KG1 (cell line): ENCODE data around the gene DLK1.

ENCODE experiments used
- DNase-seq: peaks from one replicate; lab custom pipeline; 2025; lab: John Stamatoyannopoulos, UW

The DLK1 gene

DNA sequence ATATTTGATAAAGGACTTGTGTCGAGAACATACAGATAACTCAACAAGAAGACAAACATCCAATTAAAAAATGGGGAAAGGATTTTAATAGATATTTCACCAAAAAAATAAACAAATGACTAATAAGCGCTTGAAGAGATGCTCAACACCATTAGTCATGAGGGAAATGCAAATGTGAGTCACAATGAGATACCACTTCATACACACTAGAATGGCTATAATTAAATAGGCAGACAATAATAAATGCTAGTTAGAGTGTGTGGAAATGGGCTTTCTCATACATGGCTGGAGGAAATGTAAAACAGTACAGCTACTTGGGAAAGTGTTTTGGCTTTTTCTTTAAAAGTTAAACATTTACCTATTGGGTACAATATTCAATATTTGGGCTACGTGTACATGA is 34.8 kb downstream of the DLK1 start:
- no peak for DNase-seq

DNA sequence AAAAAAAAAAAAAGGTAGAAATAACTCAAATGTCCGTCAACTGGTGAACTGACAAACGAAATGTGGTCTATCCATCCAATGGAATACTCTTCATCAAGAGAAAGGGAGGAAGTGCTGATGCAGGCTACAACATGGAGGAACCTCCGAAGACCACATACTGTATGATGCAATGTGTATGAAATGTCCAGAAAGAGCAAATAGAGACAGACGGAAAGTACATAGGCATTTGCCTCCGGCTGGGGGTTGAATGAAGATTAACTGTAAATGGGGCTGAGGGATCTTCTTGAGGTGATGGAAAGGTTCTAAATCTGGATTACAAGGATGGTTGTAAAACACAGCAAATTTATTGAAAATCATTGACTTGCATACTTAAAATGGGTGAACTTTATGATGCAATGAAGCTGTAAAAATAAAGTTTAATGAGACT is 35.4 kb downstream of the DLK1 start:
- DNase-seq, result no peak

DNA sequence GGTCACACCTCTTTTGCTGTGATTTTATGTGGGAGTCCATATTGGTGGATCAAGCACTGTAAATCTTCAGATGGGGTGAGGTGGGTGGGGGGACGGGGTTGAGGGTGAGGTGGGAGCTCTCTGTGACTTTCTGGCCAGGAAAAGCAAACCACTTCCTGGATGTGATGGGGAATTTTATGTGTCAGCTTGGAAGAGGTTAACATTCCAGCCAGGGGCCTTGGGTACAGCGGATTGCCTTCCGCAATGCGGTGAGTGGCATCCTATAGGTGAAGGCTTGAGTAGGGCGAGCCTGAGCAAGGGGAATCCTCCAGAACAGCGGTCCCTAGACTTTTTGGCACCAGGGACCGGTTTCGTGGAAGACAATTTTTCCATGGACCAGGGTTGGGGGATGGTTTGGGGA is 36.2 kb downstream of the DLK1 start:
- no peak for DNase-seq

DNA sequence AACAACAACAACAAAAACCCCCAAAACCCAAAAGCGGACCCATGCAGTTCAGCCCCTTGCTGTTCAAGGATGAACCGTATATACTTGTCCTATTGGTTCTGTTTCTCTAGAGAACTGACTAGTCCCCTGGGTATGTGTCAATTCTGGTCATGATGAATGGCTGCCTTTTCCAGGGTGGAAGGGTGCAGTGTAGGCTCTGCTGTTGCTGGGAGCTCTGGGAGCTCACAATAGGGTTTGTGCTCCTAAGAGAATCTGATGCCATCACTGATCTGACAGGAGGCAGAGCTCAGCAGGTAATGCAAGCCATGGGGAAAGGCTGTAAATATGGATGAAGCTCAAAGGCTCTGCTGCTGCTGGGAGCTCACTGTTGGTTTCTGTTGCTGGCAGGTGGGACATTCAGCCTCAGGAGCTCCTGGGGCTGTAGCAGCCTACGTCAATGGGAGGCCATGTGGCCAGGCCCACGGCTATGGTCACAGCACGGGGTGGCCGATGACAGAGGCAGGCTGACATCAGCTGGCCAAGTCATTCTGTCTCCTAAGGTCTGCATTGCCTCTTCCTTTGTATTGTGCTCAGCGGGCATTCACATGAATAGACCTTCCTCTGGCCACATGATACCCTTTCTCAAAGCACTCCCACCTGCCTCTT is 37.9 kb downstream of the DLK1 start:
- DNase-seq, result no peak

DNA sequence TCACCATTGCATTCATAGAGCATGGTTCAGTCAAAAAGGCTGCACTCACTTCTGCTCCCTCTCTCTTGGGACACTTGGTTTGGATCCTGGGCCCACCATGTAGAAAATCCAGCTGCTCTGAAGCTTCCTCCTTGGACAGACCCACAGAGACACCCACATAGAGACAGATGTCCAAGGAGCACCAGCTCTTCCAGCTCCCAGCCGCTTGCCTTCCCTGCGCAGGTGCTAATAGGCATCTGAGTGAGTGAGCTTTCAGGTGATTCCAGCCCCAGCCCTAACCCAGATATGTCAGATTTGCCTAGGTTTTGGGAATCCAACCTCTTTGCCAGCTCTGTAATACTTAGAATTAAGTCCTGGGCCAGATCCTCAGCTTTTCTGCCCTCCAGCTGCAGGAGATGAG is 38.6 kb downstream of the DLK1 start:
- no peak for DNase-seq

DNA sequence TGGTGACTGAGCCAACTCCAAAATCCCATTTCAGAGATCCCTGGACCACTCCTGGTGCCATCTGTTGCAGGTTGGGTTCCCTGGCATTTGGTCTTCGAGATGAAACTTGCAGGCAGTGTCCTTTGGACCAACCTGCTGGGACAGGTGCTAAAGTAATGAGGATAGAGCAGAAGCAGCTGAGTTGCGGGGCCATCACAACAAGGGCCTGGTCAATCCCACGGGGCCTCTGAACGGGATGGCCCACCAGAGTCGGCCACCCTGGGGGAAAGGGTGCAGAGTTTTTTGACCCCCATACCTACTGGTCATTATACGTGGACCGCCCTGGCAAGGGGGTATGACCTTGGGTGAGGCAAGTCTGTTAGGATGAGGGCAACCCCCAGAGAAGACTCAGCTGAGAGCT is 39.3 kb downstream of the DLK1 start:
- DNase-seq, result no peak

DNA sequence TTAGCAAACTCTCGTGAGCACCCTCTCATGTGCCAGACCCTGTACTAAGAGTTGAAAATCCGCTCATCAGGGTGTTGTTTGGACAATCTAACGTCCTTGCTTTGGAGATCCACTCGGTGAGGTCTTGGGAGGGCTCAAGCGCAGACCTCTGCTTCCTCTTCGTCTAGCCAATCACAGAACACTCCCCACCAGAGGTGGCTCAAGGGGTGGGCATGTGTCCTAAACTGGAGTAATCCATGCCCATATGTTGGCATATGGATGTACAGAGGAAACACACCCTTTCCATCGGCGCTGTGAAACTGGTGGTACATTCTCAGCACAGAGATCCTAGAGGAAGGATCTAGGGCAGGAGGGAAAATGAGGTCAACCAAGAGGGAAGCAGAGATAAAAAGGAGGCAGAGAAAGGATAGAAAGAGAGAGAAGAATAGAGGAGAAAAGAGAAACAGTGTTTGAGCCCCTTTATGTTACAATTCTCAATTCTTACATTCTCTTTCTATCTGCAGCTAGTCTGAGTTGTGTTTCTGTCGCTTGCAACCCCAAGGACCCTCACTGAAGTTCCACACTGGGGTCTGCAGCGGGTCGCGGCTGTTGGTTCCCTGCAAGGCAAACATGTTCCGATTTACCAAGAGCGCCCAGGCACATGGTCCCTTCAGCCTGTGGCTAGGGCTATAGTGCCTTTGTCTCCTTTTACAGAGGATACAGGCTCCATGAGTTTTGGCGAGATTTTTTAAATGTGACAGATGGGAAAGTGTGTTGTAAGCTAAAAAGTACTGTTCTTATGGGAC is 40.5 kb downstream of the DLK1 start:
- DNase-seq, result no peak

DNA sequence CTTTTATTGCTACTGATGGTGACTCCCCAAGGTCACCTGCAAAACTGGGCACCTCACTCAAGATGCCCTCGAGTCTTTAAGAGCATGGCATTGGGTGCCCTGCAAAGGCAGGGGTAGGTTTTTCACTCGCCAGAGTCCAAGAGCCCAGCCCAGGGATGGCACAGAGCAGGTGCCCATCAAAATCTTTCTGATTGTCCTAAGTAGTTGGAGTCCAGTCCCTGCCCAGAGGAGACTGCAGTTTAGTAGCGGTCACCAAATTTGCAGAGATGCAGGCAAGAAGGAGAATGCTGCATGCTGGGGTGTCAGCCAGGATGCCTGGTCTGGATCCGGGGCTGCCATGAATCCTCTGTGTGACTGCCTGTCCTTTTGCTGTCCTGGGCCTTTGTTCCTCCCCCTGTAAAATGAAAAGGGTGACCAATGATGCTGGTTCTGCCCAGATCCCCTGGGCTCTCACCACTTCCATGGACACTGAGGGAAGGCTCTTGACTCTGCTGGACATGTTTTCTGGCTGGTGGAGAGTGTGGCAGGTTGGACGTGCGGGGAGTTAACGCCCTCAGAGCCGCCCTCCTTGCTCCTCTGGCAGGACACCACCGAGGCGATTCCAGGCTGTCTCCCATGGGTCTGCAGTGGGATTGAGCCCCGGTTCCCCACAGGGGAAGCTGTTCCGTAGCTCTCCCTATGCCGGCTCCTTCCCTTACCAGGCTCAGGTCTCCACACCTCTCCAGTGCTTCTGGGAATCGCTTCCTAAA is 41.3 kb downstream of the DLK1 start:
- DNase-seq, result no peak

DNA sequence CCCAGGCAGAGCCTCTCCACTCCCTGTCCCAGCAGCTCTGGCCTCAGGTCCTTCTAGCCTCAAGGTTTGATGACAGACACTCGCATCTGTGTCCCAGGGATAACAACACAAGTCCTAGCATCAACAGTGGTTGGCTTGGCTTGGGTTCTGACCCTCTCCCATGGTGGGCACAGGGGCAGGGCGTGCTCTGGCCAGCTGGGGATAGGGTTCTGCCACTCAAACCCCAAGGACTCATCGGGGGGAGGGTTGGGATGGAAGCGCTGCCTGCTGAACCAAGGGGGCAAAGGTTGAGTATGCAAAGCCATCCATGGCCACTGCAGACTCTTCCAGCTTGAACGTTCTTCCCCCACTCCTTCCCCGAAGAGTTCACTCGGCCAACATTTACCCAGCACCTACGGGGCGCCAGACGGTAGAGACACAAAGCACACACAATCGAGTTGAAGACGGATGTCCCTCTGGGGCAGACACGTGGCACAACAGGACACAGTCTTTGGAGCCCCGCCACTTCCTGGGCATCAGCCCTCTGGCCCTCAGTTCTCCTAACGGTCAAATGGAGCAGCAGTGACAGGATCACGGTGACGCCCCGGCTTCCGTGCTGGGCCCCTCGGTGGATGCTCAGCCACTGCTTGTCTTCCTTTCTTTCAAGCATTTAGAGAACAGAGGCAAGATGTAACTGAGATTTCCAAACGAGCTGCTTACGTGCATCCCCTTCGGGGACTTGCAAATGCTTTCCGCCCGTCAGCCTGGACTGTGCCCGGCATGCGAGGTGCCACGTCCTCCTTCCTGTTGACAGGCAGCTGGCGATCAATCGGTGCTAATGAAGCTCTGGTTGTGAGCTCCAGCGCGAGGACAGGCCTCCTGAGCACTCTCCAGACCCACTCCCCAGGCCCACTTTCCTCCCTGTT is 42.6 kb downstream of the DLK1 start:
- DNase-seq, result no peak

DNA sequence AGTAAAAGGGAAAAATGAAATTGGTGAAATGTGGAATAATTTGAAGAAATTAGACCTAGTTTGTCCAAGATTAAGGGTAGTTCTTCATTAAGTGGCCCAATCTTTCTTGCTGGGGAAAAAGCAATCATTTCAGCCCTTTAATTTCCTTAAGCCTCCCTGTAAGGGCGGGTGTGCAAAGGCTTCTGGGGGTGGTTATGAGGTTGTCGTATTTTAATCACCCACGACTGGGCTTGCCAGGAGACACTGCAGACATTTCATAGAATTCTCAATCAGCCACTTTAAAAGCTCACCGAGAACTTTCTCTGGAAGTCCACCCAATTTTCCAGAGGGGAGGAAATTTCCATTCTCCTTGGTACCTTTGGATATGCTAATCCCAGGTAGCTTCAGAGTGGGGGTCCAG is 43.4 kb downstream of the DLK1 start:
- no peak for DNase-seq

DNA sequence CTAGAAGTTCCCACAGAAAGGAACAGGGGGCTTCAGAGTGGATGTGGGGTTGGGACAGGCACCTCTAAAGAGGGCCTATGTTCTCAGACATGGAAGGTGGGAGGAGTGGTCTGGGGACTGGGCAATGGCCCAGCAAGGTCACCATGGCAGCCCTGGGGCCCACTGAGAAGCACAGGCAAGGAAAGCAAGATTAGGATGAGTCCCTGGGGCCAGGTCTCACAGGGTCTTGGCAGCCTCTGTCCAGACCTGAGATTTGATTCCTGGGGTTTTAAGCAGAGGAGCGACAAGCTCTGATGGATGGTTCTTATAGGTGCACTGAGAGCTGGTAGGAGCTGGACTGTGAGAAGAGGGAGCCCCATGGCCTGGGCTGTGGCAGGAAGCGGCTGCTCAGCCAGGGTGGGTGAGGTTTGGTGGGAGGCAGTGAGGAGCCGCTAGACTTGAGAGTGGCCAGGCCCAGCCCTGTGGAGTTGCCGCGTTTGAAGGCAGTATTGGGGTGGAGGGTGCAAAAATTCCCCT is 44.0 kb downstream of the DLK1 start:
- DNase-seq, result no peak

DNA sequence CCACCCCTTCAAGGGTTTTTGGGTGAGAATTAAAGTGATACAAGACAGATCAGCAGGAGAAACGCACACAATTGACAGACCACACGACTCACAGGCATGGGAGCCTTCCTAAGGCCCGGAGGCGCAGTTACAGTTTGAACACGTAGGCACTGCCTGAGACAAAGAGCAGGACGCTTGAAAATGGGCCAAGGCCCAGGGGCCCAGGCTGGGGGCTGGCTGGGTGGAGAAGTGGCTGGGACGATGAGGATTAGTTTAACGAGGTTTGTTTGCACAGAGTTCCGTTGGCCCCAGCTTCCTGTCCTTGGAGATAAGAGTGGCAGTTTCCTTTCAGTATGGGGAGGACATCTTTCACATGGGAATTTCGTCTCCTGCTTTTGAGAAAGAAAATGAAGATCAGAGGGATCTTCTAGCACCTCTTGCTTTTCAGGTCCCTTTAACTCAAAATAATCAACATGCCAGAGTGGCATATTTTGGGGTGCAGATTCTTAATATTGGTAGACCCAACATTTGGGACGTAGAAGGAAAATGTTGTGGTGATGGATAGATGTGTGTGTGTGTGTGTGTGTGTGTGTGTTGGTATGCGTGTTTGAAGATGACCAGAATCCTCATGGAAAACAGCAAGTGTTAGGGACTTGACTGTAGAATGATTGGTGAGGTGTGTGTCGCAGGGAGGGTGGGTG is 44.6 kb downstream of the DLK1 start:
- DNase-seq, result no peak

DNA sequence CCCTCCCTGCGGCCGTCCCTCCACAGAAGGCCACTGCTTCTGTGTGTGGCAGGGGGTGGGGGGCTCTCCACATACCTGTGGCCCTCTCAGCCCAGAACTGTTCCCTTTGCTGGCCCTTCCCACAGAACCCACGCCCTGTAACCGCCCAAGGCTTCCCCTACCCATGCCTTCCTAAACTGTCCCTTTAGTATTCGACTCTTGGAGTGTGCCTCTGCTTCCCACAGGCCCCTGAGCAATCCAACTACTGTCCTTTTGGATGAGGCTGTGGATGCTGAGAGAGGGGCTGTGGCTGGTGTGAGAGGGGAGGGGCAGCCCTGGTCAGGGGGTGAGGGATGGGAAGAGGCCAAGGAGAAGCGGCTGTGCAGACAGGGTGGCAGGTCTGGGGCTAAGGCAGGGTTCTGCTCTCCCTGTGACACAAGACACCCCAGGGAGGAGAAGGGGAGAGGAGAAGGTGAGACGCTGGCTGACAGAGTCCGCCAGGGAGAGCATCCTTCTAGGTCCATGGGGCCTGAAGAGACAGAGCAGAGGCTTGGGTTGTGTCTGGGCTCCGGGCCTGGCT is 46.0 kb downstream of the DLK1 start:
- DNase-seq, result no peak

DNA sequence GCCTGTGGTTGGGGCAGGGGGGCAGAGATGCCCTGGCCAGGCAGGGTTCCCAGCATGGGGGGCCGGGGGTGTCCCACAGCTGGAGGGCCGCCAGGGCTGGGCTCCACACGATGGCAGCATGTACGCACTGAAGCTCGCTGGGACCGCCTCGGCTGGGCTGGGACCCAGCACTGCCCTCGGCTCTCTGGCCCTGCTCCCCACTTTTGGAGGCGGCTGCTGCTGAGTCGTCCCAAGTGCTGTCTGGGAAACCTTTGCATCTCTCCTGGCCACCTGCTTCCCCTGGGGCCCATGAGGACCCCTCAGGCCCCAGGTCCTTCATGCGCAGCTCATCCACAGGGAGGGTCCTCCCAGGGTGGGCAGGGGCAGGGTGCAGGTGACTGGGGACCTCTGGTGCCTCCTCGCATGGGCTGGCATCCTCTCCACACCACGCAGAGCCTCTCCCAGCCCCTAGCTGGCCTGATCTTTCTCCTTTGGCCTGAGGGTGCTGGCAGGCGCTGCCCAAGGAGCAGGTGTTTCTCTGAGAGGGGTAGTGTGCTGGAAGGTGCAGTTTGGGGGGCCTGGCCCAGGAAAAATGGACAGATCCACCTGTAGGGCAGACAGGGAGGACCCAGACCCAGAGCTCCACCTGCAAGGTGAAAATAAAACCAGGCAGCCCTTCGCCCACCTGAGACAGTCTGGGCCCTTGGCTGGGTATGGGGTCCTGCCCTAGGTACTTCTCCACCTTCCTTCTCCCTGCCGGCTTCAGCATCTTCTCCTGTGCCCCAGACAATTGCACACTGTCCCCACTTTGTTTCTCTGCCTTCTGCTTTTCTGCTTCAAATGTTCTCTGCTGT is 46.9 kb downstream of the DLK1 start:
- DNase-seq, result no peak

DNA sequence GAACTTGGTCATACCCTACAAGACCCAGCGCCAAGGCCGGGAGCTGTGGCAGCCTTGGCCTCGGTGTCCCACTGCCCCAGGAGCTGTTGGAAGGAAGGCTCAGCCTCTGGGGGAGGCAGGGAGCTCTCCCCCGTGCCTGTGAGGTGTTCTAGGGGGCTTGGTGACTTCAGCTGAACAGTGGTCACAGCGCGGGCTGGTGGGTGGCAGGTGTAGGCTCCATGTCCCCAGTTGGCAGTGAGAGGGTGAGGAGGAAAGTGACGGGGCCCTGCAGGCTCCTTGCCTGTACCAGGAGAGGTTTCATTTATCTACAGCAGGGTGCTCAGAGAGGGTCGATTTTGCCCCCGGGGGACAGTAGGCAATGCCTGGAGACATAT is 47.5 kb downstream of the DLK1 start:
- no peak for DNase-seq

DNA sequence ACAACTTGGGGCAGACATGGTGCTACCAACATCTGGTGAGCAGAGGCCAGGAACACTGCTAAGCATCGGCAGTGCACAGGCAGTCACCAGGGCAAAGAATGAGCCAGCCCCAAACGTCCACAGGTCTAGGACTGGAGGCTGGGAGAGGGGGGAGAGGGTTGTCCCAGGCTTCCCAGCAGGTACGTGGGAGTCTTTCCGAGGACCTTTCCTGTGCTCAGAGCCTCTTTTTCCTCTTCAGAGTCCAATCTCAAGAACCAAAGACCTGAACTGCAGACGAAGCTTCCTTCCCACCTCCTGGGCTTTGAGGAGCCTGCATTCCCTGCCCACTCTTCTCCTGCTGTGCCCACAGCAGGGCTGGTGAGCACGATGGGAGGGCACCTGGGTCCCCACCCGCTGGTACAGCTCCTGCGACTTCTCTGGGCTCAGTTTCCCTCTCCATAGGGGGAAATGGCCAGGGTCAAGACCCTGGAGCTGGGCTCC is 48.7 kb downstream of the DLK1 start:
- DNase-seq, result no peak

DNA sequence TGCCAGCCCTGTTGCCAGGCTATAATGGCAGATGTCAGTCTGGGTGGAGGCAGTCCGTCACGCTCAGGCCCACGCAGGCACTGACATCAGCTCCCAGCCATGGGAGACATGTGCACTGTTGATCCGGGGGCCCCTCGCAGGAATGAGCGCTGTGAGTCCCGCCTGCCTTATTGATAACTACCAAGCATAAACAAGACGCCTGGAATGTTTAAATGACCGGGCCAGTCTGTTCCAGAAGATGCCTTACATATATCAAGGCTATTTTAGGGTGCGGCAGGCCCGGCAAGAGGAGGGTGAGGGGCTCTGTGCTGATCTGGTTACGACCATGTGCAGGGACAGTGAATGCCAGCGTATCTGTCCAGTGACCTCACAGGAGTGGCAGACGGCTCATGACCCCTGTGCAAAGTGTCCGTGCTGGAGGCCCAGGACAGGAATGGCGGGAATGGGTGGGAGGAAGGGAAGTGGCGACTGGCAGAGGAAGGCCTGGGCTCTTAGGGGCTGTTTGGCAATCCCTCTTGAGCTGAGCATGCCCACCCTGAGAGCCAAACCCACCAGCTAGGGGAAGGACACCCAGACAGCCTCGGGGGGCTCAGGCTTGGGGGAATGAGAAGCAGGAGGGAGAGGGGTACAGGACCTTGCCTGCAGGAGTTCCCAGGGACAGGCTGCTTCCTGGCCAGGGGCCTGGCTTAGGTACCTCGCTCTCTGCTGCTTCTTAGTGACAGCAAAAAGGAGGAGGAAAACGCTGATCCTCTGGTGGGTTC is 49.3 kb downstream of the DLK1 start:
- DNase-seq, result no peak

DNA sequence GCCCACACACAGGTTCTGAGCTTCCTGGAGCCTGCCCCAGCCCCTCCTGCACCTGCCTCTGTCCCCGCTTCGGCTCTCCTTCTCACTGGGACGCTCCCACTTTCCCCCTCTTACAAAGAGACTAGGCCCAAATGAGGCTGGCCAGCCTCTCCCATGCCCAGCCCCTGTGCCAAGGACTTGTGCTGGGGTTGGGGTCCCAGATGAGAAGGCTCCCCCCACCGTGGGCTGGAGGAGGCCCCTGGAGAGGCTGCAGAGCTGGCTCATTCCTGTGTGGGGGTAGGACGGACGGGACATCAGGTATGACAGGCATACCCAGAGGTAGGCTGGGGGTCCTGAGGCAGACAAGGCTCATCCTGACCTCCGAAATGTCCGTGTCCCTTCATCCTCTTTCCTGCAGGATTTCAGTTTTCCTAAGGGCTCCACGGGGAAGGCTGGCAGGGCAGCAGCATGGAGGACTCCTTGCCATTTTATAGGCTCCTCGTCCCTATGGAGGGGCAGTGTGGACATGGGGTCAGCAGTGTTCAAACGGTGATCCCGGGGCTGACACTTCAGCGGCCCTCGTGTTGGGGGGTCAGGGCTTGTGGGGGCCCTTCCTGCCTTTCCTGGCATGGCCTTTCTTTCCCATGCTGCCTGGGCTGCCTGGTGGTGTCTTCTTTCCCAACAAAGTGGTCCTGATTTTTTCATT is 50.1 kb downstream of the DLK1 start:
- no peak for DNase-seq
